ENCODE results near the gene ATP9B.

DNA sequence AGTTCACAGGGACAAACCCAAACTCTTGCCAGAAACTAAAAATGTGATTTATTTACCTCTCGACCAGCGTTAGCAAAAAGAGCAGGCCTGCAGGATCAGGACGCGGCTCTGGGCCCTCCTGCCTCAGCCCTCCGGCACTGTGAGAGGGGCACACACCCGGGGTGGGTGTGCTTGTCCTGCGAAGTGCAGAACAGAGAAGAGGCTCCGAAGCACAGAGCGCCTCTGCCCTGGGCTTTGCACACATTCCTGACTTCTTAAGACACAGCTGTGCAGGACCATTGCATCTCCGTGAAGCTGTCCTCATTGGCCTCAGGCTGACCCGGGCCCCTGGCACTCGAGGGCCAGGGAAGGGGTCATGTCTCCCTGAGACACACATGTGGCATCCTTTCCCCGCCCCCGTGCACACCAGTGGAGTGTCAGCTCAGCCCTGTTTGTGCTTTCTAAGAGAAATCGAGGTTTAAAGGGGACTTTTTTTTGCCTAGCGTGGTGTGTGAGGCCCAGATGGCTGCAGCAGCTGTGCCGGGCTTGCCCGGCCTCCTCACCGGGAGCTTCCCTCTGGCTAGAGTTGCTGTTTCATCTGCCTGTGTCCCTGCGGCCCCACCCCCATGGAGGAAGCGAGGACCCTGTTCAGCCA, 316.6 kb downstream of the ATP9B start:
- TF ChIP-seq, protein P1, sequence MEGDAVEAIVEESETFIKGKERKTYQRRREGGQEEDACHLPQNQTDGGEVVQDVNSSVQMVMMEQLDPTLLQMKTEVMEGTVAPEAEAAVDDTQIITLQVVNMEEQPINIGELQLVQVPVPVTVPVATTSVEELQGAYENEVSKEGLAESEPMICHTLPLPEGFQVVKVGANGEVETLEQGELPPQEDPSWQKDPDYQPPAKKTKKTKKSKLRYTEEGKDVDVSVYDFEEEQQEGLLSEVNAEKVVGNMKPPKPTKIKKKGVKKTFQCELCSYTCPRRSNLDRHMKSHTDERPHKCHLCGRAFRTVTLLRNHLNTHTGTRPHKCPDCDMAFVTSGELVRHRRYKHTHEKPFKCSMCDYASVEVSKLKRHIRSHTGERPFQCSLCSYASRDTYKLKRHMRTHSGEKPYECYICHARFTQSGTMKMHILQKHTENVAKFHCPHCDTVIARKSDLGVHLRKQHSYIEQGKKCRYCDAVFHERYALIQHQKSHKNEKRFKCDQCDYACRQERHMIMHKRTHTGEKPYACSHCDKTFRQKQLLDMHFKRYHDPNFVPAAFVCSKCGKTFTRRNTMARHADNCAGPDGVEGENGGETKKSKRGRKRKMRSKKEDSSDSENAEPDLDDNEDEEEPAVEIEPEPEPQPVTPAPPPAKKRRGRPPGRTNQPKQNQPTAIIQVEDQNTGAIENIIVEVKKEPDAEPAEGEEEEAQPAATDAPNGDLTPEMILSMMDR (IDR thresholded peaks at IDR 0.05): no peak
- TF ChIP-seq POLR2A (IDR thresholded peaks at IDR 0.05): no peak

Data from vagina (tissue), 2 donors.